Measurements from ENCODE around the gene PROX1.
A peak's percentile ranks its signal among the peaks of the same experiment; 100 is the strongest.

PROX1 gene

GRCh38 chr1:213987927-213988506 lies at the start of gene PROX1:
PROX1 (plus strand) TSS chr1:213987973; CDS start chr1:213996536, 8,563 bp downstream.
- peak; percentile 13 for DNase-seq (ENCODE audit: low read depth)
- TF ChIP-seq CTCF (IDR thresholded peaks at IDR 0.05; ENCODE audit: low read depth, low read length, missing control alignments), result no peak
- peak within 1 kb of the TSS; percentile 55 for H3K4me3 ChIP-seq (ENCODE audit: low read depth, low read length)

GRCh38 chr1:213938776-213939175 lies 49.0 kb upstream of the PROX1 start:
- no peak for TF ChIP-seq CTCF (IDR thresholded peaks at IDR 0.05; ENCODE audit: low read depth, low read length, missing control alignments)
- no peak overlapping the region for H3K4me3 ChIP-seq (ENCODE audit: low read depth, low read length)
- DNase-seq (ENCODE audit: low read depth), result no peak

- TF ChIP-seq CTCF (IDR thresholded peaks at IDR 0.05; ENCODE audit: low read depth, low read length, missing control alignments), result no peak
- no peak for DNase-seq (ENCODE audit: low read depth)
- H3K4me3 ChIP-seq (ENCODE audit: low read depth, low read length), result no peak overlapping the region
Observed at GRCh38 chr1:213939888-213940287, 47.9 kb upstream of the PROX1 start.

- TF ChIP-seq CTCF (IDR thresholded peaks at IDR 0.05; ENCODE audit: low read depth, low read length, missing control alignments), result no peak
- H3K4me3 ChIP-seq (ENCODE audit: low read depth, low read length), result no peak overlapping the region
- DNase-seq (ENCODE audit: low read depth), result no peak
Observed at GRCh38 chr1:213940947-213941346, 46.8 kb upstream of the PROX1 start.

- H3K4me3 ChIP-seq (ENCODE audit: low read depth, low read length), result no peak overlapping the region
- TF ChIP-seq CTCF (IDR thresholded peaks at IDR 0.05; ENCODE audit: low read depth, low read length, missing control alignments), result no peak
- DNase-seq (ENCODE audit: low read depth), result no peak
Observed at GRCh38 chr1:213942061-213942460, 45.7 kb upstream of the PROX1 start.

- DNase-seq (ENCODE audit: low read depth), result no peak
- H3K4me3 ChIP-seq (ENCODE audit: low read depth, low read length), result no peak overlapping the region
- TF ChIP-seq CTCF (IDR thresholded peaks at IDR 0.05; ENCODE audit: low read depth, low read length, missing control alignments), result no peak
Observed at GRCh38 chr1:213947200-213947801, 40.5 kb upstream of the PROX1 start.

GRCh38 chr1:213951876-213952275 lies 35.9 kb upstream of the PROX1 start:
- no peak overlapping the region for H3K4me3 ChIP-seq (ENCODE audit: low read depth, low read length)
- DNase-seq (ENCODE audit: low read depth), result no peak

More at GRCh38 chr1:213951876-213952275, 35.9 kb upstream of the PROX1 start:
- TF ChIP-seq CTCF (IDR thresholded peaks at IDR 0.05; ENCODE audit: low read depth, low read length, missing control alignments), result no peak
